Loucy (cell line): ENCODE results near the gene TMED10.

Experiments
- H2AFZ ChIP-seq: fragments of 200-600 bp; sonication (generic); 2 replicates; pipeline ENCODE4 v1.6.0; 2016; ENCODE audit warnings: antibody characterized with exemption, mild to moderate bottlenecking, low read length, moderate library complexity
- H3F3A ChIP-seq: fragments of 200-600 bp; 2 replicates; pipeline ENCODE4 v1.6.0; 2016; ENCODE audit warnings: antibody characterized with exemption, low read depth, mild to moderate bottlenecking
- H3K27me3 ChIP-seq: fragments of 200-600 bp; sonication (generic); 2 replicates; pipeline ENCODE4 v1.6.1; 2014; ENCODE audit warnings: low read length, mild to moderate bottlenecking; ENCODE audit not compliant: insufficient read depth, poor library complexity, severe bottlenecking
- H3K36me3 ChIP-seq: fragments of 200-600 bp; sonication (generic); 2 replicates; pipeline ENCODE4 v1.6.1; 2016; ENCODE audit warnings: low read length; ENCODE audit not compliant: insufficient read depth
- H3K4me1 ChIP-seq: fragments of 200-600 bp; sonication (generic); 2 replicates; pipeline ENCODE4 v1.5.1; 2014; ENCODE audit warnings: low read length, mild to moderate bottlenecking; ENCODE audit not compliant: insufficient read depth, poor library complexity, severe bottlenecking
- H3K4me2 ChIP-seq: fragments of 200-600 bp; sonication (generic); 2 replicates; pipeline ENCODE4 v1.6.0; 2014; ENCODE audit warnings: antibody characterized with exemption, low read length, low read depth, mild to moderate bottlenecking; ENCODE audit not compliant: poor library complexity, severe bottlenecking
- H3K4me3 ChIP-seq: fragments of 200-600 bp; sonication (generic); 2 replicates; pipeline ENCODE4 v1.5.1; 2014; ENCODE audit warnings: low read length, mild to moderate bottlenecking, mixed read lengths; ENCODE audit not compliant: poor library complexity, severe bottlenecking
- H3K79me2 ChIP-seq: fragments of 200-600 bp; sonication (generic); 2 replicates; pipeline ENCODE4 v1.6.1; 2014; ENCODE audit warnings: low read length; ENCODE audit not compliant: insufficient read depth
- H3K9ac ChIP-seq: fragments of 200-600 bp; sonication (generic); 2 replicates; pipeline ENCODE4 v1.6.0; 2014; ENCODE audit warnings: mild to moderate bottlenecking, low read depth, low read length, moderate library complexity; ENCODE audit not compliant: poor library complexity, severe bottlenecking
- H3K9me2 ChIP-seq: fragments of 200-600 bp; sonication (generic); replicated peaks from 2 replicates; pipeline ENCODE4 v1.6.1; 2016; ENCODE audit warnings: low read depth, low read length, mixed read lengths
- H3K9me3 ChIP-seq: fragments of 200-600 bp; sonication (generic); 2 replicates; pipeline ENCODE4 v1.6.1; 2014; ENCODE audit warnings: mild to moderate bottlenecking, antibody characterized with exemption, low read length, low read depth; ENCODE audit not compliant: insufficient read depth
- H4K20me1 ChIP-seq: fragments of 200-600 bp; sonication (generic); 2 replicates; pipeline ENCODE4 v1.6.0; 2014; ENCODE audit warnings: antibody characterized with exemption, low read length, mild to moderate bottlenecking; ENCODE audit not compliant: insufficient read depth, poor library complexity, severe bottlenecking
- EZH2phosphoT487 ChIP-seq: fragments of 200-600 bp; IDR thresholded peaks from 2 replicates; pipeline ENCODE4 v1.6.1; 2018; ENCODE audit warnings: antibody characterized with exemption, mild to moderate bottlenecking, moderate library complexity, borderline replicate concordance
- TF ChIP-seq, protein P1 (sequence below): fragments of 200-600 bp; sonication (generic); conservative IDR thresholded peaks from 2 replicates; pipeline ENCODE4 v1.5.1; 2014; ENCODE audit warnings: mild to moderate bottlenecking, antibody characterized with exemption, low read length

Gene TMED10

DNA sequence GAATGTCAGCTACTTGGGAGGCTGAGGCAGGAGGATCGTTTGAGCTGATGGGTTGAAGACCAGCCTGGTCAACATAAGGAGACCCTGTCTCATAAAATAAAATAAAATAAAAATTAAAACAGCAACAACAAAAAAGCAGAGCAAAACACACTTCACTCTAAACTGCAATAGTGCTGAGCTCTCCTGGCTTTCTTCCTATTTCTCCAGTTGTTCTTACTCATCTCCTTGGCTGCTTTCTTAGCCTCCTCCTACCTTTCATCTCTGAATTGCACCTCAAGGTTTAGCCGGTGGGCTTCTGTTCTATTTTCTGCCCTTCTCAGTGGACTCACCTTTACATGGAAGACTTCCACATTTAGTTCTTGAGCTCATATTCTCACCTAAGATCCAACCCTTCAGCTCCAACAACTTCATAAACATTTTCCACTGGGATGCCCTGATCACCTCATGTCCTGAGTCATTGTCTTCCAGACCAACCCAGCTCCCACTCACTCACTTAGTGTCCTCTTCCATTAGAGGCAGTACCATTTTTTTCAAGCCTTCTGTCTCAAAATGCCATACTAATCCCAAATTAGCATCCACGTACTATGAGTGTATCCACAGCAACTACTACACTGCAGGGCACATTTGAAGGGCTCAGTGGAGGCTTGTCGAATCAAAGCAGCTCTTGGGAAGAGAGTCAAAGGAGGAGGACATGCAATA is 41.2 kb upstream of the TMED10 start:
- TF ChIP-seq EZH2phosphoT487, result no peak
- TF ChIP-seq, protein P1, sequence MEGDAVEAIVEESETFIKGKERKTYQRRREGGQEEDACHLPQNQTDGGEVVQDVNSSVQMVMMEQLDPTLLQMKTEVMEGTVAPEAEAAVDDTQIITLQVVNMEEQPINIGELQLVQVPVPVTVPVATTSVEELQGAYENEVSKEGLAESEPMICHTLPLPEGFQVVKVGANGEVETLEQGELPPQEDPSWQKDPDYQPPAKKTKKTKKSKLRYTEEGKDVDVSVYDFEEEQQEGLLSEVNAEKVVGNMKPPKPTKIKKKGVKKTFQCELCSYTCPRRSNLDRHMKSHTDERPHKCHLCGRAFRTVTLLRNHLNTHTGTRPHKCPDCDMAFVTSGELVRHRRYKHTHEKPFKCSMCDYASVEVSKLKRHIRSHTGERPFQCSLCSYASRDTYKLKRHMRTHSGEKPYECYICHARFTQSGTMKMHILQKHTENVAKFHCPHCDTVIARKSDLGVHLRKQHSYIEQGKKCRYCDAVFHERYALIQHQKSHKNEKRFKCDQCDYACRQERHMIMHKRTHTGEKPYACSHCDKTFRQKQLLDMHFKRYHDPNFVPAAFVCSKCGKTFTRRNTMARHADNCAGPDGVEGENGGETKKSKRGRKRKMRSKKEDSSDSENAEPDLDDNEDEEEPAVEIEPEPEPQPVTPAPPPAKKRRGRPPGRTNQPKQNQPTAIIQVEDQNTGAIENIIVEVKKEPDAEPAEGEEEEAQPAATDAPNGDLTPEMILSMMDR, result no peak
- Histone ChIP-seq H3K36me3 (no peaks in the 10 kb centered on the region), H3K4me2 (no peak overlapping the region), H3K9ac (no peak overlapping the region), H3K27me3 (no peaks in the 10 kb centered on the region), H2AFZ (no peak overlapping the region), H3K4me1 (peaks cover 29% of the 10 kb centered on the region), H3K9me3 (no peaks in the 10 kb centered on the region), H3K79me2 (no peaks in the 10 kb centered on the region), H4K20me1 (no peaks in the 10 kb centered on the region), H3F3A (no peaks in the 10 kb centered on the region), H3K9me2 (no peaks in the 10 kb centered on the region), H3K4me3 (no peak overlapping the region)

DNA sequence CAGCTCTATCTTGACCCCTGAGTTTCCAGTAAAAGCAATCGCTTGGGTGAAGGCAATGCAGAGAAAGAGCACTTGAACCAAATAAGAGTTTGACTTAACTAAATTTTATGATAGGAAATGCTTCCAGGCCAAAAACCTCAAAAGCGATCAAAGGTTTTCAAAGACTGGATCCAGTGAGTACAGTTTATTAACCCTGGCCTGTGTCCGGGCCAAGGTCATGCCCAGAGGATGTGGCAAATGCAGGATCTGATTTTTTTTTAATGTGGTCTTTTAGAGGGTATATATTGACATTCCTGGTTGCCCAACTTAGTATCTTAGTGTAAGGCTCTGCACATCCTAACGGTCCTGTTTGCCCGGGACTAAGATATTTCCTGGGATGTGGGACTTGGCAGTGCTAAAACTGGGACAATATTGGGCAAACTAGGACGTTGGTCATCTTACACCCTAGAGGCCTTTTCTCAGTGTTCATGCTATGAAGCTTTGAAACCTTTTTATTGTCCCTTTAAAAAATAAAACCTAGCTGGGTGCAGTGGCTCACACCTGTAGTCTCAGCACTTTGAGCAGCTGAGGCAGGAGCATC is 40.1 kb upstream of the TMED10 start:
- Histone ChIP-seq H3K4me3 (no peak overlapping the region), H3F3A (no peaks in the 10 kb centered on the region), H3K4me2 (no peak overlapping the region), H3K9ac (no peak overlapping the region), H4K20me1 (no peaks in the 10 kb centered on the region), H3K9me2 (no peaks in the 10 kb centered on the region), H3K4me1 (peaks cover 29% of the 10 kb centered on the region), H3K79me2 (no peaks in the 10 kb centered on the region), H3K27me3 (no peaks in the 10 kb centered on the region), H3K9me3 (no peaks in the 10 kb centered on the region), H2AFZ (no peak overlapping the region), H3K36me3 (no peaks in the 10 kb centered on the region)
- TF ChIP-seq EZH2phosphoT487, result no peak
- TF ChIP-seq, protein P1, result no peak

DNA sequence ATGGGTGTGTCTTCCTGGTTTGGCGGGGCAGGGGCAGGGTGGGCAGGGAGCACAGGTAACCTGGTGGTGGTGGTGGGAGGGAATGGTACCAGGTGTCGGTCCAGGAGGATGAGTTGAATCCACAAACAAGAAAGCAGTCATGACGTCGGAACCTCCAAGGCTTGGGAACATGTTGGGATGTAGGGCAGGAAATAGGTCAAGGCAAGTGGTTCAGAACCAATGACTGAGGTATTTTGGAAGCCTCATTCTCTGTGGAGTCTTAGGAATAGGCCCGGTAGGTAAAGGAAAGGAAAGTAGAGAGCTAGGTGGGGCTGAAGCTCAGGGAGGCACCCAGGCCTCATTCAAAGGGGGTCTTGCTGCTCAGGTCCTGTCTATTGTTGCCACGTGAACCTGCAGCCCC is 39.1 kb upstream of the TMED10 start:
- no peak for TF ChIP-seq EZH2phosphoT487
- TF ChIP-seq, protein P1, result no peak

More for the DNA sequence above, 39.1 kb upstream of the TMED10 start:
- no peaks in the 10 kb centered on the region for H3K9me2 ChIP-seq
- no peak overlapping the region for H3K4me2 ChIP-seq
- H3K79me2 ChIP-seq, result no peaks in the 10 kb centered on the region
- peaks cover 29% of the 10 kb centered on the region for H3K4me1 ChIP-seq
- no peak overlapping the region for H3K4me3 ChIP-seq
- no peaks in the 10 kb centered on the region for H3K9me3 ChIP-seq
- no peak overlapping the region for H2AFZ ChIP-seq
- H3F3A ChIP-seq, result no peaks in the 10 kb centered on the region
- no peaks in the 10 kb centered on the region for H3K36me3 ChIP-seq
- H4K20me1 ChIP-seq, result no peaks in the 10 kb centered on the region
- no peaks in the 10 kb centered on the region for H3K27me3 ChIP-seq
- no peak overlapping the region for H3K9ac ChIP-seq
